HUES48 (cell line): Measurements from ENCODE around the gene CDHR3.

Experiments used
- H3K27ac ChIP-seq: one replicate; pipeline ENCODE4 v1.7.0; 2013; ENCODE audit warnings: low read depth, low read length, inconsistent platforms
- H3K27me3 ChIP-seq: 2 replicates; pipeline ENCODE4 v1.6.1; 2013; ENCODE audit warnings: mild to moderate bottlenecking, low read length; ENCODE audit not compliant: control insufficient read depth, insufficient read depth
- H3K36me3 ChIP-seq: 2 replicates; pipeline ENCODE4 v1.6.1; 2013; ENCODE audit warnings: low read length; ENCODE audit not compliant: control insufficient read depth, insufficient read depth
- H3K4me1 ChIP-seq: 2 replicates; pipeline ENCODE4 v1.6.1; 2013; ENCODE audit warnings: mild to moderate bottlenecking, low read length; ENCODE audit not compliant: control insufficient read depth, insufficient read depth
- H3K4me3 ChIP-seq: 2 replicates; pipeline ENCODE4 v1.5.1; 2013; ENCODE audit warnings: mild to moderate bottlenecking, low read depth, low read length
- H3K9ac ChIP-seq: 2 replicates; pipeline ENCODE4 v1.6.1; 2013; ENCODE audit warnings: mild to moderate bottlenecking, low read depth, low read length, moderate library complexity
- H3K9me3 ChIP-seq: 2 replicates; pipeline ENCODE4 v1.6.1; 2013; ENCODE audit warnings: low read length; ENCODE audit not compliant: control insufficient read depth, insufficient read depth

Gene CDHR3

GRCh38 chr7:106076537-106076936 lies 113.5 kb downstream of the CDHR3 start:
- no peaks in the 10 kb centered on the region for H3K27me3 ChIP-seq
- no peaks in the 10 kb centered on the region for H3K4me1 ChIP-seq
- H3K9ac ChIP-seq, result no peak overlapping the region
- H3K36me3 ChIP-seq, result no peaks in the 10 kb centered on the region
- H3K9me3 ChIP-seq, result no peaks in the 10 kb centered on the region
- H3K4me3 ChIP-seq, result no peak overlapping the region
- H3K27ac ChIP-seq, result no peak overlapping the region

DNA sequence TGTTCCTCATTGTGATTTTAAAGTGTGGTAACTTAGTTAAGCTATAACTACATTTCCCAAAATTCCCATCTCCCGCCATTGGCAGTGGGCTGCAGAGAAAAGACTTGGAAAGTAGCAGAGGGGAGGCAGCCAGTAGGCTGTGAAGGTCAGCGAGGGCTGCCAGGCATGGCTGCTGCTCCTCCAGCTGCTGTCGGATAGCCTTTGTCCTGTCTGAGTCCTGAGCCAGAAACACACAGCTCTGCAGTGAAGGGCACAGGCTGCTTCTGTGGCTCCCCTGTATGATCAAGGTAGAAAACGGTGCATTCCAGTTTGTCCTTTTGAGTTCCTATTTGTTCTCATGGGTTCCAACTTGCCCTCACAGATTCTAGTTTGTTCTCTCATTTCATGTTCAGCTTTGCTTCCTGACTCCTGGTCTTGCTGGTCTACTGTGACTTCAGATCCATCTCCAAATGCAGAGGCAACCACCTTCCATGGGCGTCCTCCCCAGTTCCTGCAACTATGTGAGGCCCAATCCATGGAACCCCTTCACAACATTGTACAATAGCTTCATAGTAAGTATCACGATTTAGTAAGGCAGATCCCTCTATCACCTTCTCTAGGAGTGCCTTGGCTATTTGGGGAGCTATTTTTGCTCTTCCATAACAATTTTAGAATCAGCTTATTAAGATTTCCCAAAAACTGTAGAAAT lies 117.4 kb downstream of the CDHR3 start:
- Histone ChIP-seq H3K4me3 (no peak overlapping the region), H3K9me3 (no peaks in the 10 kb centered on the region), H3K9ac (no peak overlapping the region), H3K4me1 (no peaks in the 10 kb centered on the region), H3K36me3 (no peaks in the 10 kb centered on the region), H3K27ac (no peak overlapping the region), H3K27me3 (no peaks in the 10 kb centered on the region)

DNA sequence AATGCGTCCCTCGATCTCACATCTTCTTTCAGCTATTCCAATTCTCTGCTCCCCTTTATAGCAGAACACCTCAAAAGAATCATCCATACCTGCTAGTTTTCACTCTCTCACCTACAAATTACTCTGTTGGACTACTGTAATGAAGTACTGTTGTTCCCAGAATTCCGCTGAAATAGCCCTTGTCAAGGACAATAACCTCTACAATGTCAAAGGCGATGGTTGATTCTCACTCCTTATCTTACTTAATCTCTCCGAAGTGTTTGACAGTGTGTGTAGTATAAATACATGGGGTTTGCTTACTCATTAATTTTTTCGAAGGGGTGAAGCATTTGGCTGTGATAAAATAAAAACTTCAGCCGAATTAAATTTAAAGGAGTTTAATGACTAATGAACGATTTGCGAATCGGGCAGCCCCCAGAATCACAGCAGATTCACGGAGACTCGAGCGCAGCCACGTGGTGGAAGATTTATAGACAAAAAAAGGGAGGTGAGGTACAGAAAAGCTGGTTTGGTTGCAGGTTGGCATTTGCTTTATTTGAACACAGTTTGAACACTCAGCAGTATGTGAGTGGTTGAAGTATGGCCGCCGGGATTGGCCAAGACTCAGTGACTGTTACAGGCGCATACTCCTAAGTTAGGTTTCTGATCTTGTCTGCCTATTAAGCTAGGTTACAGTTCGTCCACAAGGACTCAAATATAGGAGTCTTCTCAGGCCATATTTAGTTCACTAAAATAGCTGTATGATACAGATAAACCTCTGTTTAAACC lies 119.2 kb downstream of the CDHR3 start:
- Histone ChIP-seq H3K9ac (no peak overlapping the region), H3K27ac (no peak overlapping the region), H3K4me1 (no peaks in the 10 kb centered on the region), H3K36me3 (no peaks in the 10 kb centered on the region), H3K9me3 (no peaks in the 10 kb centered on the region), H3K4me3 (no peak overlapping the region), H3K27me3 (no peaks in the 10 kb centered on the region)
